H9 (cell line): ENCODE results near the gene ITPR2. TPM values are rescaled to one million over a fixed set of nuclear protein-coding genes. Genes with fewer than 3 reads are reported as not detected.

Source experiments
- DNase-seq: peaks from one replicate; pipeline ENCODE4 v3.0.0-alpha.2; 2017
- H2AFZ ChIP-seq: one replicate; pipeline ENCODE4 v1.6.1; 2013; ENCODE audit warnings: mild to moderate bottlenecking, low read length, control low read depth, moderate library complexity
- H2AK5ac ChIP-seq: 2 replicates; pipeline ENCODE4 v1.6.1; 2013; ENCODE audit warnings: low read length, control low read depth, mixed read lengths; ENCODE audit not compliant: insufficient read length
- H2BK120ac ChIP-seq: one replicate; pipeline ENCODE4 v1.6.1; 2013; ENCODE audit warnings: low read depth, mild to moderate bottlenecking, low read length, control low read depth, inconsistent platforms; ENCODE audit not compliant: poor library complexity, severe bottlenecking
- H2BK12ac ChIP-seq: 2 replicates; pipeline ENCODE4 v1.6.1; 2013; ENCODE audit warnings: low read length, control low read depth, mixed read lengths, low read depth; ENCODE audit not compliant: insufficient read length
- H2BK15ac ChIP-seq: 2 replicates; pipeline ENCODE4 v1.6.1; 2013; ENCODE audit warnings: low read depth, low read length, control low read depth
- H2BK20ac ChIP-seq: one replicate; pipeline ENCODE4 v1.6.1; 2013; ENCODE audit warnings: low read depth, mild to moderate bottlenecking, low read length, control low read depth, inconsistent platforms; ENCODE audit not compliant: poor library complexity, severe bottlenecking
- H2BK5ac ChIP-seq: 2 replicates; pipeline ENCODE4 v1.6.1; 2013; ENCODE audit warnings: low read length, control low read depth, mixed read lengths; ENCODE audit not compliant: insufficient read length
- H3K14ac ChIP-seq: 2 replicates; pipeline ENCODE4 v1.6.1; 2013; ENCODE audit warnings: low read length, control low read depth; ENCODE audit not compliant: insufficient read depth
- H3K18ac ChIP-seq: 2 replicates; pipeline ENCODE4 v1.6.1; 2013; ENCODE audit warnings: low read depth, mild to moderate bottlenecking, mixed read lengths, low read length, control low read depth; ENCODE audit not compliant: insufficient read length
- H3K23ac ChIP-seq: 2 replicates; pipeline ENCODE4 v1.6.1; 2013; ENCODE audit warnings: low read length, control low read depth, mixed read lengths, low read depth; ENCODE audit not compliant: insufficient read length
- H3K23me2 ChIP-seq: 2 replicates; pipeline ENCODE4 v1.6.1; 2013; ENCODE audit warnings: low read depth, mild to moderate bottlenecking, mixed read lengths, low read length, control low read depth; ENCODE audit not compliant: insufficient read length, poor library complexity, severe bottlenecking
- H3K27ac ChIP-seq: 2 replicates; pipeline ENCODE4 v1.5.1; 2013; ENCODE audit warnings: low read length, control low read depth, mixed read lengths, low read depth; ENCODE audit not compliant: insufficient read length
- H3K27me3 ChIP-seq: 2 replicates; pipeline ENCODE4 v1.6.1; 2013; ENCODE audit warnings: low read length, control low read depth, inconsistent platforms; ENCODE audit not compliant: insufficient read depth
- H3K4ac ChIP-seq: 2 replicates; pipeline ENCODE4 v1.6.1; 2013; ENCODE audit warnings: low read depth, mild to moderate bottlenecking, control low read depth, inconsistent platforms, low read length, moderate library complexity
- H3K4me1 ChIP-seq: 2 replicates; pipeline ENCODE4 v1.6.1; 2013; ENCODE audit warnings: low read length, control low read depth, inconsistent platforms; ENCODE audit not compliant: insufficient read depth
- H3K4me2 ChIP-seq: 2 replicates; pipeline ENCODE4 v1.6.1; 2013; ENCODE audit warnings: low read length, control low read depth, mixed read lengths; ENCODE audit not compliant: insufficient read length, insufficient read depth
- H3K56ac ChIP-seq: 2 replicates; pipeline ENCODE4 v1.6.1; 2013; ENCODE audit warnings: low read depth, mild to moderate bottlenecking, mixed read lengths, low read length, control low read depth; ENCODE audit not compliant: insufficient read length
- H3K79me1 ChIP-seq: 2 replicates; pipeline ENCODE4 v1.6.1; 2013; ENCODE audit warnings: low read depth, mild to moderate bottlenecking, moderate library complexity, low read length, control low read depth, inconsistent platforms; ENCODE audit not compliant: insufficient read depth, poor library complexity, severe bottlenecking
- H3K79me2 ChIP-seq: 2 replicates; pipeline ENCODE4 v1.6.1; 2013; ENCODE audit warnings: low read length, control low read depth, inconsistent platforms; ENCODE audit not compliant: insufficient read depth
- H3K9ac ChIP-seq: 2 replicates; pipeline ENCODE4 v1.6.1; 2013; ENCODE audit warnings: low read length, control low read depth, mixed read lengths; ENCODE audit not compliant: insufficient read length; ENCODE audit errors: extremely low read depth
- H3K9me3 ChIP-seq: one replicate; pipeline ENCODE4 v1.6.1; 2013; ENCODE audit warnings: low read depth, low read length, inconsistent platforms; ENCODE audit not compliant: control insufficient read depth
- H3T11ph ChIP-seq: one replicate; pipeline ENCODE4 v1.6.1; 2013; ENCODE audit warnings: mild to moderate bottlenecking, low read length, control low read depth, inconsistent platforms
- H4K20me1 ChIP-seq: one replicate; pipeline ENCODE4 v1.6.1; 2013; ENCODE audit not compliant: control insufficient read depth, insufficient read length, insufficient read depth
- H4K5ac ChIP-seq: 2 replicates; pipeline ENCODE4 v1.6.1; 2013; ENCODE audit warnings: low read depth, mild to moderate bottlenecking, mixed read lengths, low read length, control low read depth; ENCODE audit not compliant: insufficient read length
- H4K8ac ChIP-seq: replicated peaks from 2 replicates; pipeline ENCODE4 v1.6.1; 2013; ENCODE audit warnings: low read length, control low read depth, mixed read lengths, low read depth; ENCODE audit not compliant: insufficient read length
- H4K91ac ChIP-seq: 2 replicates; pipeline ENCODE4 v1.6.1; 2013; ENCODE audit warnings: low read depth, mild to moderate bottlenecking, moderate library complexity, mixed read lengths, low read length, control low read depth; ENCODE audit not compliant: insufficient read length
- H3K27ac Mint-ChIP-seq, 3 experiments: 2 replicates in 2 of 3; 3 replicates in 1 of 3; pipeline ENCODE4 v1.8.0; 2020 to 2021; ENCODE audit warnings: mixed read lengths in 3 of 3, mild to moderate bottlenecking in 1 of 3, moderate library complexity in 1 of 3
- H3K27me3 Mint-ChIP-seq: 2 replicates; pipeline ENCODE4 v1.8.0; 2021; ENCODE audit warnings: low read depth, mild to moderate bottlenecking, moderate library complexity, mixed read lengths
- H3K36me3 Mint-ChIP-seq, 3 experiments: 2 replicates in 2 of 3; 3 replicates in 1 of 3; pipeline ENCODE4 v1.8.0; 2020 to 2021; ENCODE audit warnings: low read depth in 3 of 3, mixed read lengths in 3 of 3; ENCODE audit not compliant: insufficient read depth in 1 of 3
- H3K4me1 Mint-ChIP-seq, 2 experiments: 2 replicates each; pipeline ENCODE4 v1.8.0; 2020; ENCODE audit warnings: mixed read lengths in 2 of 2
- H3K4me3 Mint-ChIP-seq, 2 experiments: 2 replicates in 1 of 2; 3 replicates in 1 of 2; pipeline ENCODE4 v1.8.0; 2020 to 2021; ENCODE audit warnings: mild to moderate bottlenecking in 2 of 2, mixed read lengths in 2 of 2, moderate library complexity in 1 of 2
- H3K9me3 Mint-ChIP-seq, 2 experiments: 2 replicates in 1 of 2; 3 replicates in 1 of 2; pipeline ENCODE4 v1.8.0; 2020; ENCODE audit warnings: mild to moderate bottlenecking in 2 of 2, mixed read lengths in 2 of 2, moderate library complexity in 1 of 2
- WGBS: extraction: QIAGEN DNeasy Blood & Tissue Kit; methylation state at CpG from one replicate; pipeline ENCODE4 v1.1.7; 2013; ENCODE audit warnings: missing lambda C conversion rate, low lambda C conversion rate, mixed read lengths; ENCODE audit not compliant: insufficient read length; ENCODE audit errors: extremely low coverage; 5-methylcytosine and 5-hydroxymethylcytosine counted together
- total RNA-seq: library from RNA; stranded (reverse); gene quantifications from 2 replicates; pipeline ENCODE4 v1.2.1, GENCODE V29; 2021
- TF ChIP-seq, protein P1 (sequence below): fragments of 200-600 bp; sonication (generic); conservative IDR thresholded peaks from 3 replicates; pipeline ENCODE4 v1.8.0; 2021; ENCODE audit warnings: antibody characterized with exemption, mild to moderate bottlenecking

The ITPR2 gene
- total RNA-seq, 1 experiment from 2014 or later: 14.8 TPM

DNA sequence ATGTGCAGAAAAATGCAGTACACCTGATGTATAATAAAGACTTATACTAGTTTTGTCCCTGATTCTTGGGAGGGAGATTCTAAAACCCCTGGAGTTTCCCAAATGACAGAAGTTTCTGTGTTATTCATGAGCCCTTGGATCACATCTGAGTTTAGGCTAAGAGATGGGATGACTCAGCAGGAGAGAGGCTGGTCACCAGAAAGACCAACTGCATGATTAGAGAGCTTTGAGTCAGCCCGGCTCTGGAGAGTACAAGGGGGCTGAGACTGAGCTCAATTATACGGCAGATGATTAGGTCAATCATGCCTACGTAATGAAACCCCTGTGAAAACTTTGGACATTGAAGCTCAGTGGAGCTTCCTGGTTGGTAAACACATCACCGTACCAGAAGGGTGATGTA is 463.4 kb downstream of the ITPR2 start:
- H3K4ac ChIP-seq: no peak overlapping the region
- no peaks in the 10 kb centered on the region for H4K20me1 ChIP-seq
- no peak overlapping the region for H3K56ac ChIP-seq
- TF ChIP-seq, protein P1, sequence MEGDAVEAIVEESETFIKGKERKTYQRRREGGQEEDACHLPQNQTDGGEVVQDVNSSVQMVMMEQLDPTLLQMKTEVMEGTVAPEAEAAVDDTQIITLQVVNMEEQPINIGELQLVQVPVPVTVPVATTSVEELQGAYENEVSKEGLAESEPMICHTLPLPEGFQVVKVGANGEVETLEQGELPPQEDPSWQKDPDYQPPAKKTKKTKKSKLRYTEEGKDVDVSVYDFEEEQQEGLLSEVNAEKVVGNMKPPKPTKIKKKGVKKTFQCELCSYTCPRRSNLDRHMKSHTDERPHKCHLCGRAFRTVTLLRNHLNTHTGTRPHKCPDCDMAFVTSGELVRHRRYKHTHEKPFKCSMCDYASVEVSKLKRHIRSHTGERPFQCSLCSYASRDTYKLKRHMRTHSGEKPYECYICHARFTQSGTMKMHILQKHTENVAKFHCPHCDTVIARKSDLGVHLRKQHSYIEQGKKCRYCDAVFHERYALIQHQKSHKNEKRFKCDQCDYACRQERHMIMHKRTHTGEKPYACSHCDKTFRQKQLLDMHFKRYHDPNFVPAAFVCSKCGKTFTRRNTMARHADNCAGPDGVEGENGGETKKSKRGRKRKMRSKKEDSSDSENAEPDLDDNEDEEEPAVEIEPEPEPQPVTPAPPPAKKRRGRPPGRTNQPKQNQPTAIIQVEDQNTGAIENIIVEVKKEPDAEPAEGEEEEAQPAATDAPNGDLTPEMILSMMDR: no peak
- no CpG with 5 or more reads among the region's 4 CpGs for WGBS
- Mint-ChIP-seq H3K27me3 (no peaks in the 10 kb centered on the region), H3K36me3 (no peaks in the 10 kb centered on the region), H3K4me1 (no peaks in the 10 kb centered on the region; a peak in 1 of 4 replicates), H3K4me3 (no peak overlapping the region), H3K27ac (no peak overlapping the region), H3K9me3 (no peaks in the 10 kb centered on the region)
- no peaks in the 10 kb centered on the region for H3K79me1 ChIP-seq
- H3K9ac ChIP-seq: no peak overlapping the region
- H2BK120ac ChIP-seq: no peak overlapping the region
- no peak overlapping the region for H2AK5ac ChIP-seq
- no peak overlapping the region for H3K4me2 ChIP-seq
- H2BK15ac ChIP-seq: no peak overlapping the region
- no peaks in the 10 kb centered on the region for H3K27me3 ChIP-seq
- H3K23me2 ChIP-seq: no peaks in the 10 kb centered on the region
- no peak overlapping the region for H4K8ac ChIP-seq
- H3K23ac ChIP-seq: no peak overlapping the region
- H4K91ac ChIP-seq: no peak overlapping the region
- H2BK20ac ChIP-seq: no peak overlapping the region
- no peak overlapping the region for H3K18ac ChIP-seq
- H3K4me1 ChIP-seq: no peaks in the 10 kb centered on the region
- H3T11ph ChIP-seq: no peak overlapping the region
- H3K9me3 ChIP-seq: no peaks in the 10 kb centered on the region
- H2BK12ac ChIP-seq: no peak overlapping the region
- H2AFZ ChIP-seq: no peak overlapping the region
- no peaks in the 10 kb centered on the region for H3K79me2 ChIP-seq
- H2BK5ac ChIP-seq: no peak overlapping the region
- H4K5ac ChIP-seq: no peak overlapping the region
- DNase-seq: no peak
- no peak overlapping the region for H3K27ac ChIP-seq
- no peak overlapping the region for H3K14ac ChIP-seq
